HepG2 (cell line): ENCODE results near the gene KLHDC4. TPM values are rescaled to one million over a fixed set of nuclear protein-coding genes. Genes with fewer than 3 reads are reported as not detected.

ENCODE experiments used
- ATAC-seq: fragments of 200-7000 bp; cut with Tn5 transposase; 3 replicates; pipeline ENCODE4 v1.9.1; 2020; ENCODE audit warnings: mild to moderate bottlenecking, moderate library complexity
- BruUV-seq: library from RNA; stranded (reverse); fragments of 400-500 nt; replicated peaks from 2 replicates; lab custom pipeline; 2021; lab: Mats Ljungman, UMichigan
- CTCF ChIA-PET: fragments of 300-600 bp; formaldehyde crosslinking; extraction: SDS; loops from one replicate; lab custom pipeline; 2021; ENCODE audit warnings: low total read pairs, inconsistent platforms, low intra/inter-chr PET ratio; lab: Yijun Ruan, JAX
- POLR2A ChIA-PET: fragments of 350-600 bp; sonication (Branson Sonifier 250); formaldehyde crosslinking; loops from one replicate; lab custom pipeline; 2020; ENCODE audit warnings: antibody characterized with exemption, inconsistent platforms; lab: Yijun Ruan, JAX
- DNase-seq: peaks from one replicate; pipeline ENCODE4 v3.0.0-alpha.2; 2015; ENCODE audit warnings: low spot score
- FAIRE-seq: peaks from 3 replicates; lab custom pipeline; 2011; peaks lifted over from hg19 to GRCh38; lab: Jason Lieb, UNC
- H2AFZ ChIP-seq: one replicate; pipeline ENCODE4 v1.6.1; 2011; ENCODE audit warnings: low read length, inconsistent platforms
- H3K27ac ChIP-seq: fragments of 300-600 bp; 3 replicates; pipeline ENCODE4 v1.8.0; 2011; ENCODE audit warnings: mixed run types, mild to moderate bottlenecking, mixed read lengths, low read length, inconsistent platforms; ENCODE audit not compliant: insufficient read depth; ENCODE audit errors: extremely low read length
- H3K27me3 ChIP-seq, 2 experiments: fragments of 200-600 bp in 1 of 2; 2 replicates in 1 of 2; 3 replicates in 1 of 2; pipeline versions ENCODE4 v1.6.0 to v1.8.0; 2011; ENCODE audit warnings: low read length in 2 of 2, mild to moderate bottlenecking in 2 of 2, moderate library complexity in 2 of 2, inconsistent platforms in 1 of 2; ENCODE audit not compliant: insufficient read depth in 2 of 2, control insufficient read depth in 1 of 2
- H3K36me3 ChIP-seq, 2 experiments: fragments of 200-600 bp in 1 of 2; replicated peaks in 1 of 2; 2 replicates in 1 of 2; 3 replicates in 1 of 2; pipeline versions ENCODE4 v1.5.1 to v1.8.0; 2011; ENCODE audit warnings: low read length in 2 of 2, inconsistent platforms in 1 of 2; ENCODE audit not compliant: insufficient read depth in 2 of 2, control insufficient read depth in 1 of 2
- H3K4me1 ChIP-seq: 2 replicates; pipeline ENCODE4 v1.5.1; 2012; ENCODE audit warnings: low read length, inconsistent platforms; ENCODE audit not compliant: insufficient read depth
- H3K4me2 ChIP-seq: 2 replicates; pipeline ENCODE4 v1.6.0; 2011; ENCODE audit warnings: low read depth, low read length, inconsistent platforms
- H3K4me3 ChIP-seq, 3 experiments: fragments of 200-600 bp in 1 of 3; sonication (generic), shearing (Covaris generic) in 1 of 3; replicated peaks in 1 of 3; 2 replicates each; pipeline ENCODE4 v1.5.1; 2011 to 2016; ENCODE audit warnings: low read length in 3 of 3, inconsistent platforms in 2 of 3, low read depth in 2 of 3, mild to moderate bottlenecking in 2 of 3, control low read depth in 1 of 3, mixed read lengths in 1 of 3; ENCODE audit not compliant: insufficient read depth in 1 of 3
- H3K79me2 ChIP-seq: one replicate; pipeline ENCODE4 v1.6.1; 2011; ENCODE audit warnings: low read length, inconsistent platforms; ENCODE audit not compliant: insufficient read depth
- H3K9ac ChIP-seq: 2 replicates; pipeline ENCODE4 v1.6.0; 2011; ENCODE audit warnings: mild to moderate bottlenecking, low read depth, low read length, inconsistent platforms; ENCODE audit not compliant: insufficient read depth
- H3K9me3 ChIP-seq: 2 replicates; pipeline ENCODE4 v1.5.1; 2012; ENCODE audit warnings: mild to moderate bottlenecking, low read length
- H4K20me1 ChIP-seq: 2 replicates; pipeline ENCODE4 v1.6.0; 2011; ENCODE audit warnings: inconsistent platforms, mild to moderate bottlenecking, low read length, moderate library complexity; ENCODE audit not compliant: insufficient read depth
- ATF7 ChIP-seq, 2 experiments: fragments of 450-650 bp in 1 of 2; sonication (generic) in 1 of 2; formaldehyde crosslinking in 1 of 2; IDR thresholded peaks; 2 replicates each; pipeline versions ENCODE4 v1.4.0 to v1.6.1; 2016 to 2020; ENCODE audit warnings: antibody characterized with exemption in 1 of 2, mild to moderate bottlenecking in 1 of 2, missing genetic modification reagents in 1 of 2
- GATAD1 ChIP-seq: IDR thresholded peaks from 2 replicates; pipeline ENCODE4 v1.6.1; 2016; ENCODE audit warnings: missing genetic modification reagents, missing compliant biosample characterization
- GRHL1 ChIP-seq: sonication (generic); formaldehyde crosslinking; conservative IDR thresholded peaks from 2 replicates; pipeline ENCODE4 v1.8.0; 2022; ENCODE audit warnings: missing genetic modification reagents
- MLXIP ChIP-seq: sonication (generic); formaldehyde crosslinking; IDR thresholded peaks from 2 replicates; pipeline ENCODE4 v1.9.0; 2021; ENCODE audit warnings: missing genetic modification reagents, borderline replicate concordance
- REPIN1 ChIP-seq: sonication (generic); formaldehyde crosslinking; IDR thresholded peaks from 2 replicates; pipeline ENCODE4 v1.8.0; 2022; ENCODE audit warnings: missing genetic modification reagents, low read depth, mild to moderate bottlenecking, borderline replicate concordance
- ZC3H13 ChIP-seq: sonication (generic); formaldehyde crosslinking; IDR thresholded peaks from 2 replicates; pipeline ENCODE4 v1.8.1; 2023; ENCODE audit warnings: mild to moderate bottlenecking, missing genetic modification reagents, moderate library complexity
- ZSCAN12 ChIP-seq: sonication (generic); formaldehyde crosslinking; IDR thresholded peaks from 2 replicates; pipeline ENCODE4 v1.9.0; 2021; ENCODE audit warnings: mild to moderate bottlenecking, missing genetic modification reagents
- WGBS: methylation state at CpG from one replicate; pipeline ENCODE4 v1.1.6; 2017; ENCODE audit warnings: low lambda C conversion rate; 5-methylcytosine and 5-hydroxymethylcytosine counted together
- in situ Hi-C: cut with HindIII; loops from 2 replicates; pipeline ENCODE4 v1.10.0; 2017; ENCODE audit warnings: low pct_unique_long_range_greater_than_20kb; ENCODE audit not compliant: extremely low pct_ligation_motif_present
- intact Hi-C: fragments of 100-400 bp; cut with micrococcal nuclease; formaldehyde crosslinking; loops from one replicate; pipeline ENCODE4 v1.10.0; 2022; ENCODE audit not compliant: unreplicated experiment
- polyA plus RNA-seq, 8 experiments: library from polyadenylated mRNA; depleted of rRNA in 3 of 8; stranded (reverse) in 7 of 8; unstranded in 1 of 8; fragments of >200 nt; fragmentation: Illumina TruSeq in 4 of 8; extraction: Trizol in 4 of 8; gene quantifications; 2 replicates each; pipeline versions ENCODE4 v1.2.1 to v1.2.3, GENCODE V29; 2011 to 2016; ENCODE audit warnings: low read depth in 4 of 8, missing spikeins in 1 of 8, mixed read lengths in 1 of 8; ENCODE audit not compliant: insufficient read depth in 1 of 8
- total RNA-seq, 5 experiments: library from RNA; depleted of rRNA; stranded (reverse); fragments of >200 nt; fragmentation: Illumina TruSeq; extraction: Trizol; gene quantifications; 2 replicates each; pipeline ENCODE4 v1.2.3, GENCODE V29; 2016; ENCODE audit warnings: low read depth in 1 of 5

KLHDC4 gene
- total and polyA plus RNA-seq, 2 of the 13 experiments (the other 11 are each of a cell fraction or from before 2014, with no cell fraction given), result 18.7 to 31.8 TPM

- Histone ChIP-seq H3K9ac (no peak overlapping the region), H3K36me3 (peaks cover 45 to 80% of the 10 kb centered on the region in 2 experiments), H3K27ac (no peak overlapping the region), H3K4me2 (no peak overlapping the region), H3K27me3 (no peaks in the 10 kb centered on the region), H3K4me3 (no peak overlapping the region), H2AFZ (no peak overlapping the region), H3K4me1 (peaks cover 3% of the 10 kb centered on the region; the same call in 1 of the 2 replicates), H4K20me1 (no peaks in the 10 kb centered on the region), H3K79me2 (peaks cover 5% of the 10 kb centered on the region), H3K9me3 (no peaks in the 10 kb centered on the region)
- in situ Hi-C loops (no loop called here), intact Hi-C loops (no loop called here)
- CTCF ChIA-PET, result no interaction called here
- FAIRE-seq (no peak), DNase-seq (no peak), ATAC-seq (no peak)
- TF ChIP-seq GATAD1 (CRISPR knock-in tag), result no peak
- peak; percentile 8; the same call in 1 of the 2 replicates for TF ChIP-seq ATF7 (IDR thresholded peaks at IDR 0.05)
- no peak for TF ChIP-seq ATF7 (CRISPR knock-in tag; IDR thresholded peaks at IDR 0.05)
- WGBS, result 97% methylated on average over 8 of the region's 8 CpGs
- POLR2A ChIA-PET, result interaction anchor here (1.1 kb wide), 1 partner anchor 8 kb away, joined by 4 read pairs; the partner anchor contains the start of gene KLHDC4
- BruUV-seq, result no TSS peak
These were observed 7.9 kb downstream of the KLHDC4 start for GRCh38 chr16:87757841-87758426.

GRCh38 chr16:87754535-87754934 is 11.3 kb downstream of the KLHDC4 start:
- ChIA-PET POLR2A (no interaction called here), CTCF (no interaction called here)
- no peak overlapping the region for H3K27ac ChIP-seq
- FAIRE-seq, result no peak
- no peak overlapping the region for H2AFZ ChIP-seq
- H3K9me3 ChIP-seq, result no peaks in the 10 kb centered on the region
- intact Hi-C loops (no loop called here), in situ Hi-C loops (no loop called here)
- no TSS peak for BruUV-seq
- H3K79me2 ChIP-seq, result no peaks in the 10 kb centered on the region
- H3K27me3 ChIP-seq, result no peaks in the 10 kb centered on the region
- H3K4me1 ChIP-seq, result no peaks in the 10 kb centered on the region
- ATAC-seq, result no peak
- H3K36me3 ChIP-seq, result peaks cover 46 to 80% of the 10 kb centered on the region in 2 experiments
- TF ChIP-seq ZC3H13 (CRISPR knock-in tag) (no peak), GRHL1 (CRISPR knock-in tag) (no peak), MLXIP (no peak), ZSCAN12 (CRISPR knock-in tag) (no peak), REPIN1 (no peak)
- no peak overlapping the region for H3K4me2 ChIP-seq
- H3K9ac ChIP-seq, result no peak overlapping the region
- H3K4me3 ChIP-seq, result no peak overlapping the region
- 97% methylated on average over 11 of the region's 11 CpGs for WGBS
- DNase-seq, result no peak
- no peaks in the 10 kb centered on the region for H4K20me1 ChIP-seq
